ENCODE measurements around the gene CSPG4. TPM values are rescaled to one million over a fixed set of nuclear protein-coding genes. Genes with fewer than 3 reads are reported as not detected.
"Not testable (repeated sequence)": the region's sequence is repeated elsewhere in the genome, so short reads cannot be mapped to it uniquely, and the experiment has no call there.

The CSPG4 gene
- total RNA-seq, 1 experiment from 2014 or later: 2.0 TPM

GRCh38 chr15:75680007-75680789 is 32.5 kb downstream of the CSPG4 start:
- DNase-seq: no peak
- Histone ChIP-seq H3K23me2 (ENCODE audit: insufficient read length, low read depth, low read length, poor library complexity, severe bottlenecking) (no peaks in the 10 kb centered on the region), H3K9me3 (ENCODE audit: control insufficient read depth, low read depth, low read length) (no peaks in the 10 kb centered on the region), H3T11ph (ENCODE audit: low read length) (no peak overlapping the region), H2BK120ac (ENCODE audit: low read depth, low read length, poor library complexity, severe bottlenecking) (no peak overlapping the region), H3K9ac (ENCODE audit: extremely low read depth, insufficient read length, low read length) (no peak overlapping the region), H3K4ac (ENCODE audit: low read depth, low read length) (no peak overlapping the region), H3K27ac (ENCODE audit: insufficient read length, low read depth, low read length) (no peak overlapping the region), H3K79me1 (ENCODE audit: insufficient read depth, low read depth, low read length, poor library complexity, severe bottlenecking) (no peaks in the 10 kb centered on the region), H3K4me2 (ENCODE audit: insufficient read depth, insufficient read length, low read length) (no peak overlapping the region), H3K79me2 (ENCODE audit: insufficient read depth, low read length) (no peaks in the 10 kb centered on the region), H4K91ac (ENCODE audit: insufficient read length, low read depth, low read length) (no peak overlapping the region), H2BK12ac (ENCODE audit: insufficient read length, low read depth, low read length) (no peak overlapping the region), H3K18ac (ENCODE audit: insufficient read length, low read depth, low read length) (no peak overlapping the region), H2BK20ac (ENCODE audit: low read depth, low read length, poor library complexity, severe bottlenecking) (no peak overlapping the region), H2BK15ac (ENCODE audit: low read depth, low read length) (no peak overlapping the region), H4K8ac (replicated peaks; ENCODE audit: insufficient read length, low read depth, low read length) (no peak overlapping the region), H3K14ac (ENCODE audit: insufficient read depth, low read length) (no peak overlapping the region), H3K56ac (ENCODE audit: insufficient read length, low read depth, low read length) (no peak overlapping the region), H4K5ac (ENCODE audit: insufficient read length, low read depth, low read length) (no peak overlapping the region), H2AFZ (ENCODE audit: low read length) (no peak overlapping the region), H3K23ac (ENCODE audit: insufficient read length, low read depth, low read length) (no peak overlapping the region), H3K27me3 (ENCODE audit: insufficient read depth, low read length) (no peaks in the 10 kb centered on the region), H2BK5ac (ENCODE audit: insufficient read length, low read length) (no peak overlapping the region), H2AK5ac (ENCODE audit: insufficient read length, low read length) (no peak overlapping the region), H3K4me1 (ENCODE audit: insufficient read depth, low read length) (no peaks in the 10 kb centered on the region), H4K20me1 (ENCODE audit: control insufficient read depth, insufficient read depth, insufficient read length) (no peaks in the 10 kb centered on the region)
- H3K9me3 Mint-ChIP-seq: no peaks in the 10 kb centered on the region
- H3K4me3 Mint-ChIP-seq: no peak overlapping the region
- peak overlapping the region in 2 of 3 experiments; percentile 44; a peak in 2 of 7 replicates for H3K27ac Mint-ChIP-seq
- no peaks in the 10 kb centered on the region for H3K36me3 Mint-ChIP-seq (ENCODE audit: insufficient read depth in 1 of 3, low read depth in 3 of 3)
- no peak for TF ChIP-seq CTCF (conservative IDR thresholded peaks at IDR 0.05)
- H3K27me3 Mint-ChIP-seq (ENCODE audit: low read depth): peaks cover 5% of the 10 kb centered on the region
- no CpG with 5 or more reads among the region's 11 CpGs for WGBS (ENCODE audit: extremely low coverage, insufficient read length, low lambda C conversion rate)
- peaks cover 16 to 32% of the 10 kb centered on the region in 2 experiments for H3K4me1 Mint-ChIP-seq

- not testable (repeated sequence) for H3K27me3 Mint-ChIP-seq (ENCODE audit: low read depth); H3K27ac ChIP-seq (ENCODE audit: insufficient read length, low read depth, low read length); H3K4me3 Mint-ChIP-seq; H3K36me3 Mint-ChIP-seq (ENCODE audit: insufficient read depth in 1 of 3, low read depth in 3 of 3); H3K23ac ChIP-seq (ENCODE audit: insufficient read length, low read depth, low read length); H3K9me3 Mint-ChIP-seq; H2AK5ac ChIP-seq (ENCODE audit: insufficient read length, low read length); H3K14ac ChIP-seq (ENCODE audit: insufficient read depth, low read length); H3K9ac ChIP-seq (ENCODE audit: extremely low read depth, insufficient read length, low read length); H3K56ac ChIP-seq (ENCODE audit: insufficient read length, low read depth, low read length); H3K79me1 ChIP-seq (ENCODE audit: insufficient read depth, low read depth, low read length, poor library complexity, severe bottlenecking); H2BK120ac ChIP-seq (ENCODE audit: low read depth, low read length, poor library complexity, severe bottlenecking); H3K27me3 ChIP-seq (ENCODE audit: insufficient read depth, low read length); H3K4me1 ChIP-seq (ENCODE audit: insufficient read depth, low read length); H4K20me1 ChIP-seq (ENCODE audit: control insufficient read depth, insufficient read depth, insufficient read length); H3K18ac ChIP-seq (ENCODE audit: insufficient read length, low read depth, low read length); DNase-seq; H2AFZ ChIP-seq (ENCODE audit: low read length); H3K79me2 ChIP-seq (ENCODE audit: insufficient read depth, low read length); H3K4ac ChIP-seq (ENCODE audit: low read depth, low read length); H4K91ac ChIP-seq (ENCODE audit: insufficient read length, low read depth, low read length); H2BK5ac ChIP-seq (ENCODE audit: insufficient read length, low read length); H2BK15ac ChIP-seq (ENCODE audit: low read depth, low read length); H3K9me3 ChIP-seq (ENCODE audit: control insufficient read depth, low read depth, low read length); H3K4me2 ChIP-seq (ENCODE audit: insufficient read depth, insufficient read length, low read length); H2BK12ac ChIP-seq (ENCODE audit: insufficient read length, low read depth, low read length); H3K23me2 ChIP-seq (ENCODE audit: insufficient read length, low read depth, low read length, poor library complexity, severe bottlenecking); H2BK20ac ChIP-seq (ENCODE audit: low read depth, low read length, poor library complexity, severe bottlenecking); H4K8ac ChIP-seq (replicated peaks; ENCODE audit: insufficient read length, low read depth, low read length); H3T11ph ChIP-seq (ENCODE audit: low read length); H4K5ac ChIP-seq (ENCODE audit: insufficient read length, low read depth, low read length)
- Mint-ChIP-seq H3K27ac (peak overlapping the region in 1 of 3 experiments; percentile 13; a peak in 1 of 7 replicates), H3K4me1 (peaks cover 16 to 30% of the 10 kb centered on the region in 2 experiments)
- WGBS (ENCODE audit: extremely low coverage, insufficient read length, low lambda C conversion rate): no CpG with 5 or more reads among the region's 6 CpGs
Measured at GRCh38 chr15:75678324-75678690, 34.3 kb downstream of the CSPG4 start.

Measured in H9 (cell line).